Liver (tissue), 9 donors: ENCODE results near the gene IQCH. TPM values are rescaled to one million over a fixed set of nuclear protein-coding genes. Genes with fewer than 3 reads are reported as not detected.

ENCODE experiments used
- DNase-seq: peaks from one replicate; pipeline ENCODE4 v3.0.0-alpha.2; 2017; ENCODE audit warnings: low spot score
- H3K27ac ChIP-seq, 2 donors: one replicate each; pipeline ENCODE4 v1.7.0; 2013; ENCODE audit warnings: inconsistent platforms in 2 of 2, low read length in 2 of 2, control low read depth in 1 of 2, low read depth in 1 of 2, mild to moderate bottlenecking in 1 of 2
- H3K27me3 ChIP-seq, 4 donors: one replicate each; pipeline versions ENCODE4 v1.6.1 to v1.7.0; 2013; ENCODE audit warnings: low read length in 3 of 4, inconsistent platforms in 1 of 4, mild to moderate bottlenecking in 1 of 4, moderate library complexity in 1 of 4; ENCODE audit not compliant: control insufficient read depth in 4 of 4, insufficient read depth in 4 of 4
- H3K36me3 ChIP-seq, 4 donors: one replicate each; pipeline versions ENCODE4 v1.6.1 to v1.7.0; 2013; ENCODE audit warnings: low read length in 3 of 4, mild to moderate bottlenecking in 3 of 4, low read depth in 1 of 4, moderate library complexity in 1 of 4; ENCODE audit not compliant: control insufficient read depth in 4 of 4, insufficient read depth in 3 of 4
- H3K4me1 ChIP-seq, 4 donors: one replicate each; pipeline versions ENCODE4 v1.6.1 to v1.7.0; 2013; ENCODE audit warnings: low read length in 3 of 4, mild to moderate bottlenecking in 3 of 4, moderate library complexity in 1 of 4; ENCODE audit not compliant: control insufficient read depth in 4 of 4, insufficient read depth in 4 of 4
- H3K4me3 ChIP-seq, 3 donors: one replicate each; pipeline versions ENCODE4 v1.6.1 to v1.7.0; 2013; ENCODE audit warnings: low read length in 3 of 3, control low read depth in 1 of 3, low read depth in 1 of 3, mild to moderate bottlenecking in 1 of 3
- H3K9ac ChIP-seq, 2 donors: one replicate each; pipeline ENCODE4 v1.7.0; 2013; ENCODE audit warnings: low read length in 2 of 2, mild to moderate bottlenecking in 2 of 2, moderate library complexity in 2 of 2, control low read depth in 1 of 2, low read depth in 1 of 2
- H3K9me3 ChIP-seq, 4 donors: one replicate each; pipeline versions ENCODE4 v1.6.1 to v1.7.0; 2013; ENCODE audit warnings: low read length in 3 of 4; ENCODE audit not compliant: control insufficient read depth in 4 of 4
- ATF3 ChIP-seq: IDR thresholded peaks from 2 replicates; pipeline ENCODE4 v1.6.1; 2016; ENCODE audit warnings: antibody characterized with exemption
- EGR1 ChIP-seq, 2 donors: IDR thresholded peaks; 2 replicates each; pipeline ENCODE4 v1.6.1; 2016 to 2018; ENCODE audit warnings: antibody characterized with exemption in 2 of 2, low read depth in 2 of 2
- FOXA1 ChIP-seq: IDR thresholded peaks from 2 replicates; pipeline ENCODE4 v1.6.1; 2016; ENCODE audit warnings: antibody characterized with exemption
- FOXA2 ChIP-seq: IDR thresholded peaks from 2 replicates; pipeline ENCODE4 v1.6.1; 2016; ENCODE audit warnings: antibody characterized with exemption
- GABPA ChIP-seq, 2 donors: IDR thresholded peaks in 1 of 2; conservative IDR thresholded peaks in 1 of 2; 2 replicates each; pipeline ENCODE4 v1.6.1; 2016; ENCODE audit warnings: antibody characterized with exemption in 2 of 2, mild to moderate bottlenecking in 1 of 2, moderate library complexity in 1 of 2
- HNF4A ChIP-seq, 2 donors: conservative IDR thresholded peaks; 2 replicates each; pipeline ENCODE4 v1.6.1; 2016; ENCODE audit warnings: antibody characterized with exemption in 2 of 2, mild to moderate bottlenecking in 2 of 2
- HNF4G ChIP-seq: IDR thresholded peaks from 2 replicates; pipeline ENCODE4 v1.6.1; 2016; ENCODE audit warnings: antibody characterized with exemption
- JUND ChIP-seq, 2 donors: IDR thresholded peaks; 2 replicates each; pipeline ENCODE4 v1.6.1; 2016; ENCODE audit warnings: antibody characterized with exemption in 2 of 2
- MAX ChIP-seq: IDR thresholded peaks from 2 replicates; pipeline ENCODE4 v1.6.1; 2016; ENCODE audit warnings: antibody characterized with exemption
- NR2F2 ChIP-seq: IDR thresholded peaks from 2 replicates; pipeline ENCODE4 v1.6.1; 2016; ENCODE audit warnings: antibody characterized with exemption
- RAD21 ChIP-seq, 2 donors: IDR thresholded peaks; 2 replicates each; pipeline ENCODE4 v1.6.1; 2016; ENCODE audit warnings: antibody characterized with exemption in 2 of 2, mild to moderate bottlenecking in 2 of 2
- REST ChIP-seq: IDR thresholded peaks from 2 replicates; pipeline ENCODE4 v1.6.1; 2016; ENCODE audit warnings: antibody characterized with exemption, mild to moderate bottlenecking
- SP1 ChIP-seq: IDR thresholded peaks from 2 replicates; pipeline ENCODE4 v1.6.1; 2018; ENCODE audit warnings: antibody characterized with exemption, mild to moderate bottlenecking
- TAF1 ChIP-seq: conservative IDR thresholded peaks from 2 replicates; pipeline ENCODE4 v1.6.1; 2016; ENCODE audit warnings: antibody characterized with exemption, mild to moderate bottlenecking
- YY1 ChIP-seq: IDR thresholded peaks from 2 replicates; pipeline ENCODE4 v1.6.1; 2016; ENCODE audit warnings: antibody characterized with exemption, mild to moderate bottlenecking
- ZBTB33 ChIP-seq: IDR thresholded peaks from 2 replicates; pipeline ENCODE4 v1.6.1; 2016; ENCODE audit warnings: antibody characterized with exemption
- WGBS: extraction: QIAGEN DNeasy Blood & Tissue Kit; methylation state at CpG from one replicate; pipeline ENCODE4 v1.1.7; 2013; 5-methylcytosine and 5-hydroxymethylcytosine counted together
- polyA plus RNA-seq, 2 donors: library from polyadenylated mRNA; stranded (reverse) in 1 of 2; unstranded in 1 of 2; fragments of 200-250 nt in 1 of 2; fragments of >200 nt in 1 of 2; fragmentation: Nextera tagmentation in 1 of 2; extraction: Ambion mirVana in 1 of 2; gene quantifications; one replicate each; pipeline versions ENCODE4 v1.2.1 to v1.2.3, GENCODE V29; 2013 to 2015
- total RNA-seq, 2 donors: library from RNA; depleted of rRNA; stranded (reverse); fragments of >200 nt; gene quantifications; one replicate each; pipeline ENCODE4 v1.2.3, GENCODE V29; 2014
- donor health status: healthy.
- donor health status: healthy.
- donor health status: healthy.
- donor health status: healthy.
- donor health status: healthy.

IQCH gene
- total and polyA plus RNA-seq, 4 donors = 0.23 to 1.6 (median 0.86) TPM

- H3K4me3 ChIP-seq = no peak overlapping the region
- H3K27ac ChIP-seq = no peak overlapping the region
- no peak overlapping the region for H3K9ac ChIP-seq
- H3K27me3 ChIP-seq = no peaks in the 10 kb centered on the region
- TF ChIP-seq JUND (IDR thresholded peaks at IDR 0.05) (no peak), SP1 (no peak), HNF4G (no peak), GABPA (IDR thresholded peaks at IDR 0.05 in 1 of 2, conservative IDR thresholded peaks at IDR 0.05 in 1 of 2) (no peak), YY1 (no peak), EGR1 (IDR thresholded peaks at IDR 0.05; ENCODE audit: low read depth in 2 of 2) (no peak), ATF3 (no peak), ZBTB33 (no peak), TAF1 (no peak)
- no peaks in the 10 kb centered on the region for H3K9me3 ChIP-seq
- H3K4me1 ChIP-seq = no peaks in the 10 kb centered on the region
- 92% methylated on average over 1 of the region's 1 CpG for WGBS
- H3K36me3 ChIP-seq = no peaks in the 10 kb centered on the region
- no peak for DNase-seq
Observed at GRCh38 chr15:67480741-67481140, 226.2 kb downstream of the IQCH start.

- WGBS = 95% methylated on average over 2 of the region's 2 CpGs
- Histone ChIP-seq H3K4me1 (no peaks in the 10 kb centered on the region), H3K9me3 (no peaks in the 10 kb centered on the region), H3K9ac (no peak overlapping the region), H3K4me3 (no peak overlapping the region), H3K36me3 (no peaks in the 10 kb centered on the region), H3K27me3 (no peaks in the 10 kb centered on the region), H3K27ac (no peak overlapping the region)
- TF ChIP-seq RAD21 (IDR thresholded peaks at IDR 0.05) = no peak
- no peak for TF ChIP-seq FOXA2
- TF ChIP-seq JUND (IDR thresholded peaks at IDR 0.05) = no peak
- TF ChIP-seq HNF4A (conservative IDR thresholded peaks at IDR 0.05) = no peak
- no peak for TF ChIP-seq SP1
- no peak for DNase-seq
Observed at GRCh38 chr15:67481680-67482079, 227.1 kb downstream of the IQCH start.

GRCh38 chr15:67495585-67495984, 241.0 kb downstream of the IQCH start:
- Histone ChIP-seq H3K4me3 (no peak overlapping the region), H3K27me3 (no peaks in the 10 kb centered on the region), H3K4me1 (no peaks in the 10 kb centered on the region), H3K9ac (no peak overlapping the region), H3K36me3 (no peaks in the 10 kb centered on the region), H3K9me3 (no peaks in the 10 kb centered on the region), H3K27ac (no peak overlapping the region)
- WGBS = 96% methylated on average over 1 of the region's 1 CpG
- TF ChIP-seq FOXA1 (no peak), REST (no peak), ATF3 (no peak), RAD21 (IDR thresholded peaks at IDR 0.05) (no peak), HNF4A (conservative IDR thresholded peaks at IDR 0.05) (no peak), MAX (no peak), GABPA (IDR thresholded peaks at IDR 0.05 in 1 of 2, conservative IDR thresholded peaks at IDR 0.05 in 1 of 2) (no peak), TAF1 (no peak), EGR1 (IDR thresholded peaks at IDR 0.05; ENCODE audit: low read depth in 2 of 2) (no peak), NR2F2 (no peak), HNF4G (no peak), FOXA2 (no peak)
- DNase-seq = no peak
